IMR-90 (cell line): ENCODE results near the gene PIM3. TPM values are rescaled to one million over a fixed set of nuclear protein-coding genes. Genes with fewer than 3 reads are reported as not detected.

Source experiments
- ATAC-seq: fragments of 200-7000 bp; cut with Tn5 transposase; 2 replicates; pipeline ENCODE4 v1.9.1; 2020; ENCODE audit warnings: low read depth, mild to moderate bottlenecking, moderate library complexity
- BruUV-seq: library from RNA; stranded (reverse); fragments of 400-500 nt; replicated peaks from 2 replicates; lab custom pipeline; 2021; lab: Mats Ljungman, UMichigan
- CTCF ChIA-PET: fragments of 300-600 bp; formaldehyde crosslinking; extraction: SDS; loops from one replicate; lab custom pipeline; 2021; ENCODE audit warnings: antibody characterized with exemption; lab: Yijun Ruan, JAX
- POLR2A ChIA-PET: fragments of 300-600 bp; sonication (Branson Sonifier 250); formaldehyde crosslinking; loops from one replicate; lab custom pipeline; 2022; ENCODE audit warnings: antibody characterized with exemption; ENCODE audit not compliant: unreplicated experiment; lab: Charles Lee
- DNase-seq: peaks from one replicate; pipeline ENCODE4 v3.0.0; 2013
- H2AFZ ChIP-seq: replicated peaks from 2 replicates; pipeline ENCODE3; 2013; ENCODE audit warnings: low read length, mild to moderate bottlenecking; ENCODE audit not compliant: poor library complexity
- H2AK5ac ChIP-seq: 2 replicates; pipeline ENCODE4 v1.6.1; 2013; ENCODE audit warnings: low read depth, low read length, inconsistent platforms
- H2AK9ac ChIP-seq: replicated peaks from 2 replicates; pipeline ENCODE3; 2013; ENCODE audit warnings: mild to moderate bottlenecking, low read depth, low read length, moderate library complexity; ENCODE audit not compliant: poor library complexity
- H2BK120ac ChIP-seq: 2 replicates; pipeline ENCODE4 v1.6.1; 2013; ENCODE audit warnings: low read depth, low read length, inconsistent platforms
- H2BK15ac ChIP-seq: 3 replicates; pipeline ENCODE4 v1.6.1; 2013; ENCODE audit warnings: low read depth, low read length, inconsistent platforms
- H2BK20ac ChIP-seq: 2 replicates; pipeline ENCODE4 v1.6.1; 2013; ENCODE audit warnings: low read depth, mild to moderate bottlenecking, inconsistent platforms, low read length, moderate library complexity
- H2BK5ac ChIP-seq: 2 replicates; pipeline ENCODE4 v1.6.1; 2013; ENCODE audit warnings: mild to moderate bottlenecking, low read depth, low read length, inconsistent platforms; ENCODE audit not compliant: poor library complexity, severe bottlenecking
- H3K14ac ChIP-seq: replicated peaks from 2 replicates; pipeline ENCODE4 v1.6.1; 2013; ENCODE audit warnings: low read depth, low read length, inconsistent platforms
- H3K18ac ChIP-seq: 2 replicates; pipeline ENCODE4 v1.6.1; 2013; ENCODE audit warnings: low read depth, low read length, control low read depth
- H3K23ac ChIP-seq: 2 replicates; pipeline ENCODE4 v1.6.1; 2013; ENCODE audit warnings: low read depth, low read length, inconsistent platforms
- H3K27ac ChIP-seq: 2 replicates; pipeline ENCODE4 v1.5.1; 2013; ENCODE audit warnings: mild to moderate bottlenecking, control low read depth, low read length; ENCODE audit not compliant: insufficient read depth
- H3K27me3 ChIP-seq: 2 replicates; pipeline ENCODE4 v1.6.1; 2013; ENCODE audit warnings: low read length; ENCODE audit not compliant: control insufficient read depth, insufficient read depth
- H3K36me3 ChIP-seq: 2 replicates; pipeline ENCODE4 v1.6.1; 2013; ENCODE audit warnings: low read length, mixed read lengths; ENCODE audit not compliant: control insufficient read depth, insufficient read depth
- H3K4ac ChIP-seq: 2 replicates; pipeline ENCODE4 v1.6.1; 2013; ENCODE audit warnings: low read depth, low read length, inconsistent platforms
- H3K4me1 ChIP-seq: 2 replicates; pipeline ENCODE4 v1.6.1; 2013; ENCODE audit warnings: low read length, mixed read lengths; ENCODE audit not compliant: control insufficient read depth, insufficient read depth
- H3K4me2 ChIP-seq: 2 replicates; pipeline ENCODE4 v1.6.1; 2013; ENCODE audit warnings: low read depth, mild to moderate bottlenecking, control low read depth, low read length, moderate library complexity
- H3K4me3 ChIP-seq: 2 replicates; pipeline ENCODE4 v1.5.1; 2013; ENCODE audit warnings: low read depth, mild to moderate bottlenecking, control low read depth, low read length, moderate library complexity; ENCODE audit not compliant: insufficient read depth
- H3K56ac ChIP-seq: 2 replicates; pipeline ENCODE4 v1.6.1; 2013; ENCODE audit warnings: low read length, inconsistent platforms; ENCODE audit not compliant: insufficient read depth; ENCODE audit errors: extremely low read depth
- H3K79me1 ChIP-seq, 2 experiments: 2 replicates each; pipeline ENCODE4 v1.6.1; 2013; ENCODE audit warnings: low read length in 2 of 2, inconsistent platforms in 1 of 2, low read depth in 1 of 2
- H3K9ac ChIP-seq: 2 replicates; pipeline ENCODE4 v1.6.1; 2013; ENCODE audit warnings: low read depth, low read length, control low read depth
- H3K9me1 ChIP-seq: 2 replicates; pipeline ENCODE4 v1.6.1; 2013; ENCODE audit warnings: low read length, inconsistent platforms; ENCODE audit not compliant: insufficient read depth
- H3K9me3 ChIP-seq: 2 replicates; pipeline ENCODE4 v1.6.1; 2013; ENCODE audit warnings: low read length; ENCODE audit not compliant: control insufficient read depth, insufficient read depth
- H4K20me1 ChIP-seq: 2 replicates; pipeline ENCODE4 v1.6.1; 2013; ENCODE audit warnings: low read length, inconsistent platforms; ENCODE audit not compliant: insufficient read depth
- H4K5ac ChIP-seq: 2 replicates; pipeline ENCODE4 v1.6.1; 2013; ENCODE audit warnings: mild to moderate bottlenecking, low read depth, low read length, control low read depth
- H4K8ac ChIP-seq, 2 experiments: 2 replicates each; pipeline ENCODE4 v1.6.1; 2013; ENCODE audit warnings: low read depth in 2 of 2, low read length in 2 of 2, control low read depth in 1 of 2, inconsistent platforms in 1 of 2
- H4K91ac ChIP-seq: 2 replicates; pipeline ENCODE4 v1.6.1; 2013; ENCODE audit warnings: low read depth, low read length, inconsistent platforms; ENCODE audit not compliant: insufficient read depth
- BHLHE40 ChIP-seq: fragments of 150-350 bp; IDR thresholded peaks from 2 replicates; pipeline ENCODE4 v1.6.1; 2016; ENCODE audit warnings: mild to moderate bottlenecking, low read depth, low read length
- ELK1 ChIP-seq: fragments of 150-350 bp; IDR thresholded peaks from 2 replicates; pipeline ENCODE4 v1.6.1; 2016; ENCODE audit warnings: low read depth, mild to moderate bottlenecking, low read length, moderate library complexity, borderline replicate concordance
- MAFK ChIP-seq: IDR thresholded peaks from 2 replicates; pipeline ENCODE4 v1.6.1; 2012; ENCODE audit warnings: low read depth, low read length, improper control_type of control experiment
- MAZ ChIP-seq: IDR thresholded peaks from 2 replicates; pipeline ENCODE4 v1.6.1; 2012; ENCODE audit warnings: low read depth, mild to moderate bottlenecking, low read length, improper control_type of control experiment, moderate library complexity, borderline replicate concordance
- MXI1 ChIP-seq: IDR thresholded peaks from 2 replicates; pipeline ENCODE4 v1.6.1; 2012; ENCODE audit warnings: low read depth, mild to moderate bottlenecking, low read length, moderate library complexity, borderline replicate concordance
- NFE2L2 ChIP-seq: fragments of 150-350 bp; IDR thresholded peaks from 2 replicates; pipeline ENCODE4 v1.6.1; 2016; ENCODE audit warnings: low read depth, mild to moderate bottlenecking, low read length
- POLR2A ChIP-seq: IDR thresholded peaks from 2 replicates; pipeline ENCODE4 v1.6.1; 2012; ENCODE audit warnings: mild to moderate bottlenecking, low read depth, low read length
- RAD21 ChIP-seq: IDR thresholded peaks from 2 replicates; pipeline ENCODE4 v1.6.1; 2012; ENCODE audit warnings: low read length, improper control_type of control experiment
- RCOR1 ChIP-seq: IDR thresholded peaks from 2 replicates; pipeline ENCODE4 v1.6.1; 2012; ENCODE audit warnings: mild to moderate bottlenecking, low read length, improper control_type of control experiment; ENCODE audit not compliant: insufficient replicate concordance
- RFX5 ChIP-seq: IDR thresholded peaks from 2 replicates; pipeline ENCODE4 v1.8.0; 2012; ENCODE audit warnings: low read depth, mild to moderate bottlenecking, low read length, moderate library complexity
- SMC3 ChIP-seq: fragments of 150-350 bp; IDR thresholded peaks from 2 replicates; pipeline ENCODE4 v1.6.1; 2016; ENCODE audit warnings: low read depth, mild to moderate bottlenecking, antibody characterized with exemption, low read length, moderate library complexity
- USF2 ChIP-seq: fragments of 150-350 bp; IDR thresholded peaks from 2 replicates; pipeline ENCODE4 v1.6.1; 2017; ENCODE audit warnings: mild to moderate bottlenecking, antibody characterized with exemption, low read length, low read depth
- WGBS, 2 experiments: methylation state at CpG; one replicate each; pipeline versions ENCODE4 v1.1.5 to v1.1.7; 2013; ENCODE audit warnings: missing lambda C conversion rate in 2 of 2; ENCODE audit not compliant: insufficient read length in 1 of 2; ENCODE audit errors: extremely low coverage in 2 of 2; 5-methylcytosine and 5-hydroxymethylcytosine counted together
- dilution Hi-C: fragments of 300-500 bp; cut with HindIII; formaldehyde crosslinking; loops from one replicate; pipeline ENCODE4 v1.14.3; 2018; ENCODE audit warnings: low sequenced_read_pairs; ENCODE audit not compliant: unreplicated experiment
- in situ Hi-C: fragments of 300-500 bp; cut with MboI; formaldehyde crosslinking; loops from 3 replicates; pipeline ENCODE4 v1.14.3; 2019; ENCODE audit warnings: low sequenced_read_pairs, inconsistent platforms, mixed read lengths
- intact Hi-C: fragments of 100-400 bp; cut with micrococcal nuclease; formaldehyde crosslinking; loops from 2 replicates; pipeline ENCODE4 v1.10.0; 2022
- polyA plus RNA-seq, 3 experiments: library from polyadenylated mRNA; depleted of rRNA; stranded (reverse); fragments of >200 nt; gene quantifications; 2 replicates each; pipeline ENCODE4 v1.2.3, GENCODE V29; 2012; ENCODE audit warnings: low replicate concordance in 1 of 3
- total RNA-seq: library from RNA; depleted of rRNA; stranded (reverse); fragments of >200 nt; gene quantifications from 2 replicates; pipeline ENCODE4 v1.2.3, GENCODE V29; 2012

PIM3 gene
- total and polyA plus RNA-seq, 2 of the 4 experiments (the other 2 are of a cell fraction): 8.6 to 24.7 TPM

GRCh38 chr22:49941507-49942316 is 18.9 kb upstream of the PIM3 start:
- Histone ChIP-seq H3K9me3 (no peaks in the 10 kb centered on the region), H2BK5ac (no peak overlapping the region), H3K56ac (no peak overlapping the region), H3K27me3 (no peaks in the 10 kb centered on the region), H3K4me1 (no peaks in the 10 kb centered on the region), H4K8ac (no peak overlapping the region), H4K5ac (no peak overlapping the region), H2BK120ac (no peak overlapping the region), H4K20me1 (no peaks in the 10 kb centered on the region), H2AFZ (no peak overlapping the region), H3K9ac (no peak overlapping the region), H3K14ac (no peak overlapping the region), H2BK15ac (no peak overlapping the region), H3K79me1 (no peaks in the 10 kb centered on the region), H3K23ac (no peak overlapping the region), H4K91ac (no peak overlapping the region), H2AK9ac (peak overlapping the region; percentile 45), H3K36me3 (no peaks in the 10 kb centered on the region), H3K4me3 (no peak overlapping the region), H3K27ac (no peak overlapping the region), H3K9me1 (no peaks in the 10 kb centered on the region), H2BK20ac (no peak overlapping the region), H3K4me2 (no peak overlapping the region), H3K18ac (no peak overlapping the region), H2AK5ac (no peak overlapping the region), H3K4ac (no peak overlapping the region)
- ATAC-seq (no peak), DNase-seq (no peak)
- in situ Hi-C loops (no loop called here), intact Hi-C loops (no loop called here), dilution Hi-C loops (no loop called here)
- no peak for TF ChIP-seq SMC3
- no peak for TF ChIP-seq MXI1
- TF ChIP-seq MAZ: no peak
- TF ChIP-seq RCOR1: no peak
- no peak for TF ChIP-seq USF2
- TF ChIP-seq NFE2L2: no peak
- no peak for TF ChIP-seq RAD21
- no peak for TF ChIP-seq MAFK
- TF ChIP-seq ELK1: no peak
- TF ChIP-seq BHLHE40: no peak
- TF ChIP-seq RFX5: no peak
- no peak for TF ChIP-seq POLR2A
- ChIA-PET POLR2A (interaction anchor here (0.5 kb wide), 1 partner anchor 21 kb away, joined by 5 read pairs; no protein-coding TSS in a partner anchor), CTCF (no interaction called here)
- WGBS, 2 experiments: 85% methylated on average over 12 of the region's 17 CpGs; no CpG with 5 or more reads in 1 of the 2 experiments
- no TSS peak for BruUV-seq
